ENCODE data around the gene GABBR1.

DNA sequence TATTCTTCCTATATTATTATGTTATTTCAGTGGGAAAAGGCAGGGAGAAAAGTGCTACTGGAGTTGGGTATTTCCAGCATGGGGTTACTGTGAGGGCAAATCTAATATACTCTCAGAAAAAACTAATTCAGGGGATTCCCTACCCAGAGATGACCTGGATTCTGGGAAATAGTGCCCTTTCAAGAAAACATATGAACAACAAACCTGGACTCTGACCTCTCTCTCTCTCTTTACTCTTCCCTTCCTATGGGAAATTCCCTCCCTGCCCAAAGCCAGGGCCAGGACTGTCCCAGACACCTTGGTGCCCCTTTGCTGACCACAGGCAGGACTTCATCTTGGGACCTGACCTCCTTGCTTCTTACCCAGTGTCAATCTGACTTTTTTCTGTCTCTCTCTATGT lies 71.9 kb downstream of the GABBR1 start:
- TF ChIP-seq, protein P1, sequence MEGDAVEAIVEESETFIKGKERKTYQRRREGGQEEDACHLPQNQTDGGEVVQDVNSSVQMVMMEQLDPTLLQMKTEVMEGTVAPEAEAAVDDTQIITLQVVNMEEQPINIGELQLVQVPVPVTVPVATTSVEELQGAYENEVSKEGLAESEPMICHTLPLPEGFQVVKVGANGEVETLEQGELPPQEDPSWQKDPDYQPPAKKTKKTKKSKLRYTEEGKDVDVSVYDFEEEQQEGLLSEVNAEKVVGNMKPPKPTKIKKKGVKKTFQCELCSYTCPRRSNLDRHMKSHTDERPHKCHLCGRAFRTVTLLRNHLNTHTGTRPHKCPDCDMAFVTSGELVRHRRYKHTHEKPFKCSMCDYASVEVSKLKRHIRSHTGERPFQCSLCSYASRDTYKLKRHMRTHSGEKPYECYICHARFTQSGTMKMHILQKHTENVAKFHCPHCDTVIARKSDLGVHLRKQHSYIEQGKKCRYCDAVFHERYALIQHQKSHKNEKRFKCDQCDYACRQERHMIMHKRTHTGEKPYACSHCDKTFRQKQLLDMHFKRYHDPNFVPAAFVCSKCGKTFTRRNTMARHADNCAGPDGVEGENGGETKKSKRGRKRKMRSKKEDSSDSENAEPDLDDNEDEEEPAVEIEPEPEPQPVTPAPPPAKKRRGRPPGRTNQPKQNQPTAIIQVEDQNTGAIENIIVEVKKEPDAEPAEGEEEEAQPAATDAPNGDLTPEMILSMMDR (IDR thresholded peaks at IDR 0.05) = no peak
- TF ChIP-seq EZH2 (IDR thresholded peaks at IDR 0.05; ENCODE audit: borderline replicate concordance, insufficient read depth, low read depth, low read length, poor library complexity, severe bottlenecking) = no peak
